ENCODE results near the gene GJC2. TPM values are rescaled to one million over a fixed set of nuclear protein-coding genes. Genes with fewer than 3 reads are reported as not detected.
"Not testable (repeated sequence)": the region's sequence is repeated elsewhere in the genome, so short reads cannot be mapped to it uniquely, and the experiment has no call there.

The GJC2 gene
- total RNA-seq, 2 experiments from 2014 or later, result 2.1 to 2.4 TPM

GRCh38 chr1:228185641-228185965 lies 35.9 kb downstream of the GJC2 start:
- Mint-ChIP-seq H3K9me3 (no peaks in the 10 kb centered on the region), H3K4me1 (ENCODE audit: low read depth) (peaks cover 24% of the 10 kb centered on the region), H3K4me3 (peak overlapping the region; percentile 48), H3K27me3 (no peaks in the 10 kb centered on the region), H3K36me3 (ENCODE audit: low read depth) (peaks cover 6% of the 10 kb centered on the region), H3K27ac (peak overlapping the region; percentile 88)
- ATAC-seq (ENCODE audit: poor library complexity) (peak; percentile 89), DNase-seq (peak in 10 of 14 experiments; percentile 25 to 90 (median 48))
- Histone ChIP-seq H3K4me1 (ENCODE audit: insufficient read depth, low read length) (peaks cover 33% of the 10 kb centered on the region), H3K36me3 (ENCODE audit: insufficient read depth, low read length) (no peaks in the 10 kb centered on the region), H3K27me3 (ENCODE audit: control insufficient read depth in 1 of 2, insufficient read depth in 2 of 2, low read length in 2 of 2) (no peaks in the 10 kb centered on the region), H3K4me3 (ENCODE audit: low read length) (no peak overlapping the region), H3K9me3 (ENCODE audit: control insufficient read depth in 1 of 2, insufficient read depth in 1 of 2, low read length in 2 of 2) (no peaks in the 10 kb centered on the region), H3K27ac (ENCODE audit: low read depth in 1 of 2, low read length in 2 of 2) (peak overlapping the region in 1 of 2 donors; percentile 59)
- no peak for TF ChIP-seq CTCF (IDR thresholded peaks at IDR 0.05)
- ChIA-PET CTCF (interaction anchor here (1.0 to 1.1 kb wide), 2 partner anchors 19 to 20 kb away, joined by 3 read pairs; partner anchors contain the start of gene IBA57), POLR2A (interaction anchor here (0.6 kb wide), 1 partner anchor 221 kb away, joined by 4 read pairs; the partner anchor contains the start of gene TRIM11)
- intact Hi-C loops (cut with DNase I, micrococcal nuclease), result no loop called here

GRCh38 chr1:228188249-228188648 lies 38.5 kb downstream of the GJC2 start:
- H3K36me3 Mint-ChIP-seq (ENCODE audit: low read depth); H3K27ac ChIP-seq (ENCODE audit: low read depth in 1 of 2, low read length in 2 of 2); H3K9me3 ChIP-seq (ENCODE audit: control insufficient read depth in 1 of 2, insufficient read depth in 1 of 2, low read length in 2 of 2); H3K27me3 Mint-ChIP-seq; H3K36me3 ChIP-seq (ENCODE audit: insufficient read depth, low read length); H3K4me3 ChIP-seq (ENCODE audit: low read length); H3K27me3 ChIP-seq (ENCODE audit: control insufficient read depth in 1 of 2, insufficient read depth in 2 of 2, low read length in 2 of 2); H3K4me3 Mint-ChIP-seq; POLR2A ChIA-PET; DNase-seq; CTCF ChIA-PET; H3K9me3 Mint-ChIP-seq; intact Hi-C loops (cut with DNase I, micrococcal nuclease); ATAC-seq (ENCODE audit: poor library complexity): not testable (repeated sequence)
- Mint-ChIP-seq H3K4me1 (ENCODE audit: low read depth) (peaks cover 24% of the 10 kb centered on the region), H3K27ac (peak overlapping the region; percentile 21)
- H3K4me1 ChIP-seq (ENCODE audit: insufficient read depth, low read length), result peaks cover 33% of the 10 kb centered on the region

- H3K27me3 Mint-ChIP-seq, result no peaks in the 10 kb centered on the region
- intact Hi-C loops (cut with DNase I, micrococcal nuclease), result no loop called here
- Histone ChIP-seq H3K4me3 (ENCODE audit: low read length) (no peak overlapping the region), H3K9me3 (ENCODE audit: control insufficient read depth in 1 of 2, insufficient read depth in 1 of 2, low read length in 2 of 2) (no peaks in the 10 kb centered on the region), H3K27me3 (ENCODE audit: control insufficient read depth in 1 of 2, insufficient read depth in 2 of 2, low read length in 2 of 2) (no peaks in the 10 kb centered on the region), H3K27ac (ENCODE audit: low read depth in 1 of 2, low read length in 2 of 2) (no peak overlapping the region), H3K36me3 (ENCODE audit: insufficient read depth, low read length) (no peaks in the 10 kb centered on the region), H3K4me1 (ENCODE audit: insufficient read depth, low read length) (peaks cover 30% of the 10 kb centered on the region)
- ChIA-PET CTCF (no interaction called here), POLR2A (no interaction called here)
- no peak overlapping the region for H3K4me3 Mint-ChIP-seq
- DNase-seq, result no peak
- TF ChIP-seq CTCF (IDR thresholded peaks at IDR 0.05), result no peak
- peaks cover 6% of the 10 kb centered on the region for H3K36me3 Mint-ChIP-seq (ENCODE audit: low read depth)
- ATAC-seq (ENCODE audit: poor library complexity), result no peak
- peaks cover 24% of the 10 kb centered on the region for H3K4me1 Mint-ChIP-seq (ENCODE audit: low read depth)
- H3K9me3 Mint-ChIP-seq, result no peaks in the 10 kb centered on the region
- H3K27ac Mint-ChIP-seq, result no peak overlapping the region
These were observed 40.5 kb downstream of the GJC2 start for GRCh38 chr1:228190182-228190581.

- Mint-ChIP-seq H3K27ac (no peak overlapping the region), H3K36me3 (ENCODE audit: low read depth) (peaks cover 1% of the 10 kb centered on the region), H3K9me3 (no peaks in the 10 kb centered on the region), H3K4me1 (ENCODE audit: low read depth) (peaks cover 18% of the 10 kb centered on the region), H3K4me3 (no peak overlapping the region), H3K27me3 (no peaks in the 10 kb centered on the region)
- CTCF ChIA-PET, result no interaction called here
- no peaks in the 10 kb centered on the region for H3K9me3 ChIP-seq (ENCODE audit: control insufficient read depth in 1 of 2, insufficient read depth in 1 of 2, low read length in 2 of 2)
- H3K27me3 ChIP-seq (ENCODE audit: control insufficient read depth in 1 of 2, insufficient read depth in 2 of 2, low read length in 2 of 2), result no peaks in the 10 kb centered on the region
- no peak overlapping the region for H3K4me3 ChIP-seq (ENCODE audit: low read length)
- peaks cover 24% of the 10 kb centered on the region for H3K4me1 ChIP-seq (ENCODE audit: insufficient read depth, low read length)
- no peak overlapping the region for H3K27ac ChIP-seq (ENCODE audit: low read depth in 1 of 2, low read length in 2 of 2)
- H3K36me3 ChIP-seq (ENCODE audit: insufficient read depth, low read length), result no peaks in the 10 kb centered on the region
- TF ChIP-seq CTCF (IDR thresholded peaks at IDR 0.05), result no peak
- intact Hi-C loops (cut with DNase I, micrococcal nuclease), result no loop called here
- DNase-seq (no peak), ATAC-seq (ENCODE audit: poor library complexity) (no peak)
- POLR2A ChIA-PET, result no interaction called here
These were observed 41.0 kb downstream of the GJC2 start for GRCh38 chr1:228190778-228191177.
